ENCODE data around the gene NFATC1. TPM values are rescaled to one million over a fixed set of nuclear protein-coding genes. Genes with fewer than 3 reads are reported as not detected.

Gene NFATC1
- total RNA-seq, 1 donor from 2014 or later = 8.1 TPM

DNA sequence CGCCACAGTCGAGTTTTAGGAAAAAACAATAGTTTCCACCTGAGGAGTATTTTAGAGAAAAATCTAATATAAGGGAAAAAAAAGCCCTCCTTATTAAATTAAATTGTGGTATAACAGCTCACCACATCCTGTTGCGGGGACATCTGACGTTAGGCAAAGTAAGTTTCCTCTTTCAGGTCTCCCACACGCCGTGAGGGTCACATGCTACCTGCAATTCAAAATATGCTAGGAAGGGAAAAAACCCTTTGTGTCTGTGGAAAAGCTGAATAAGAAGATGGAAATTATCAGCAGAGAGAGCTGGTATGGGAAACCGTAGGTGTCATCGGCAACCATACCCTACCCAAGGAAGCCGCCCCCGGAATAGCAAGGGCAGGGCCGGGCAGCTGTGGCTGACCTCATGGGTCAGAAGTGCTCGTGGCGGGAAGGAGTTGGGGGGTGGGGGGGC lies 128.0 kb downstream of the NFATC1 start:
- peaks cover 21% of the 10 kb centered on the region for H3K4me1 Mint-ChIP-seq (ENCODE audit: unreplicated experiment)
- H3K4me3 Mint-ChIP-seq (ENCODE audit: unreplicated experiment) = no peak overlapping the region
- no peak overlapping the region for H3K27ac Mint-ChIP-seq (ENCODE audit: unreplicated experiment)
- H3K36me3 Mint-ChIP-seq (ENCODE audit: unreplicated experiment) = no peaks in the 10 kb centered on the region
- no peak for DNase-seq (ENCODE audit: extremely low spot score, unreplicated experiment)
- no peaks in the 10 kb centered on the region for H3K9me3 Mint-ChIP-seq (ENCODE audit: unreplicated experiment)
- peaks cover 4% of the 10 kb centered on the region for H3K27me3 Mint-ChIP-seq (ENCODE audit: unreplicated experiment)
- TF ChIP-seq CTCF (IDR thresholded peaks at IDR 0.05) = no peak

GRCh38 chr18:79524181-79525078 lies 128.7 kb downstream of the NFATC1 start:
- H3K9me3 Mint-ChIP-seq (ENCODE audit: unreplicated experiment) = no peaks in the 10 kb centered on the region
- peaks cover 4% of the 10 kb centered on the region for H3K27me3 Mint-ChIP-seq (ENCODE audit: unreplicated experiment)
- TF ChIP-seq CTCF (IDR thresholded peaks at IDR 0.05) = no peak

DNA sequence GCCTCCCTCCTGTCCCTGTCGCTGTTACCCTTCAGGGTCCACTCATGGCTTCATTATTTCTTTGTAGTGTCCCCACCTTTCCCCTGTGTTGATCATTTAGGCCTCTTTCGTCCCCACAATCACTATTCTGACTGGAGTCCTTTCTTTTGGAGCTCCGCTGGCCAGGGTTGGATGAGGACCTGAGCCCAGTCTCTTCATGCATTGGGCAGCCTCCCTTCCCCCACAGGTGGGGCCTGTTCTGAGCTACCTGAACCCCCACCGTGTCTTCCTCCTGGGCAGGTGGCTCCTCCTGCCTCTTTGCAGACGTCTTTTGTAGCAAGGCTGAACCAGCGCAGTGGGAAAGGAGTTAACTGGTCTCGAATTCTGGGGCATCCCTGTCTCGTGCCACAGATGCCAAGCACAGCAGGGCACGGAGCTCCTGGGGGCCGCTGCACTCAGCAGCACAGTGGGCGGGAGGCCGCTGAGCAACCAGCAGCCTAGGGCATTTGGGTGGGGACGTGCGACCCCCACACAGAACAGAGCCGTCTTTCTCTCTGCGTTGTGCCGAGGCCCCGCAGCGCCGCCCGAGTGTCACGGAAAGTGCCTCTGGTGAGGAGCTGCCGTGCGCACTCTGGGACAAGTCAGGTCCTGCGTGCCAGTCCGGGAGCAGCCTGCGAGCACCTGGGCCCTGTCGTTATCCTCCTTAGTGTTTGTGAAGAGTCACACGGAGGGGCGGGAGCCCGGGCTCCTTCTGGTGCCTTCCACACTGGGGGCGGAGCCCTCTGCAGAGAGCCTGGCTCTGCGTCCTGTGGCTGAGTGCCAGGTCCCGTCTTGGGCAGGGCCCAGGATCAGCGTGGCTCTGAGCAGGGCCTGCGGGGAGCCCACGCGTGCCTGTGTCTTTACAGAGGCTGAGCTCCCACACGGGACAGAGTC lies 130.1 kb downstream of the NFATC1 start:
- TF ChIP-seq CTCF (IDR thresholded peaks at IDR 0.05) = no peak
- H3K4me1 Mint-ChIP-seq (ENCODE audit: unreplicated experiment) = peaks cover 18% of the 10 kb centered on the region
- no peaks in the 10 kb centered on the region for H3K36me3 Mint-ChIP-seq (ENCODE audit: unreplicated experiment)
- no peak overlapping the region for H3K27ac Mint-ChIP-seq (ENCODE audit: unreplicated experiment)
- H3K9me3 Mint-ChIP-seq (ENCODE audit: unreplicated experiment) = no peaks in the 10 kb centered on the region
- DNase-seq (ENCODE audit: extremely low spot score, unreplicated experiment) = peak; percentile 86
- H3K27me3 Mint-ChIP-seq (ENCODE audit: unreplicated experiment) = no peaks in the 10 kb centered on the region
- peak overlapping the region; percentile 33 for H3K4me3 Mint-ChIP-seq (ENCODE audit: unreplicated experiment)

More at GRCh38 chr18:79524181-79525078, 128.7 kb downstream of the NFATC1 start:
- Mint-ChIP-seq H3K36me3 (ENCODE audit: unreplicated experiment) (no peaks in the 10 kb centered on the region), H3K4me3 (ENCODE audit: unreplicated experiment) (no peak overlapping the region), H3K4me1 (ENCODE audit: unreplicated experiment) (peaks cover 21% of the 10 kb centered on the region), H3K27ac (ENCODE audit: unreplicated experiment) (no peak overlapping the region)
- peak; percentile 83 for DNase-seq (ENCODE audit: extremely low spot score, unreplicated experiment)

GRCh38 chr18:79526468-79527460 lies 131.0 kb downstream of the NFATC1 start:
- Mint-ChIP-seq H3K9me3 (ENCODE audit: unreplicated experiment) (no peaks in the 10 kb centered on the region), H3K36me3 (ENCODE audit: unreplicated experiment) (no peaks in the 10 kb centered on the region), H3K27ac (ENCODE audit: unreplicated experiment) (no peak overlapping the region), H3K27me3 (ENCODE audit: unreplicated experiment) (no peaks in the 10 kb centered on the region), H3K4me3 (ENCODE audit: unreplicated experiment) (no peak overlapping the region), H3K4me1 (ENCODE audit: unreplicated experiment) (peaks cover 18% of the 10 kb centered on the region)
- peak; percentile 69 for DNase-seq (ENCODE audit: extremely low spot score, unreplicated experiment)
- TF ChIP-seq CTCF (IDR thresholded peaks at IDR 0.05) = no peak

All from osteocyte (in vitro differentiated cells).